Uterus (tissue), 4 donors: ENCODE measurements around the gene ZNF608. TPM values are rescaled to one million over a fixed set of nuclear protein-coding genes. Genes with fewer than 3 reads are reported as not detected.

ENCODE experiments used
- DNase-seq, 2 donors: peaks; one replicate each; pipeline ENCODE4 v3.0.0-alpha.2; 2019 to 2020
- H3K27ac ChIP-seq, 2 donors: fragments of 200-600 bp; sonication (generic); 1 replicate in 1 of 2; 2 replicates in 1 of 2; pipeline ENCODE4 v1.5.1; 2016 to 2018
- H3K27me3 ChIP-seq, 2 donors: fragments of 200-600 bp; sonication (generic); one replicate each; pipeline ENCODE4 v1.5.1; 2018 to 2019; ENCODE audit warnings: control low read depth in 1 of 2
- H3K36me3 ChIP-seq, 2 donors: fragments of 200-600 bp; sonication (generic); one replicate each; pipeline ENCODE4 v1.5.1; 2019; ENCODE audit warnings: control low read depth in 1 of 2
- H3K4me1 ChIP-seq, 2 donors: fragments of 200-600 bp; sonication (generic); one replicate each; pipeline ENCODE4 v1.5.1; 2018 to 2019; ENCODE audit warnings: control low read depth in 1 of 2
- H3K4me3 ChIP-seq, 2 donors: fragments of 200-600 bp; sonication (generic); 1 replicate in 1 of 2; 2 replicates in 1 of 2; pipeline ENCODE4 v1.5.1; 2018 to 2019; ENCODE audit warnings: mild to moderate bottlenecking in 1 of 2
- H3K9me3 ChIP-seq, 2 donors: fragments of 200-600 bp; sonication (generic); one replicate each; pipeline ENCODE4 v1.5.1; 2019; ENCODE audit warnings: control low read depth in 1 of 2
- POLR2A ChIP-seq, 2 donors: fragments of 450-650 bp; IDR thresholded peaks; one replicate each; pipeline ENCODE4 v1.6.1; 2016; ENCODE audit warnings: antibody characterized with exemption in 2 of 2, mild to moderate bottlenecking in 1 of 2, moderate library complexity in 1 of 2
- intact Hi-C: fragments of 100-400 bp; cut with DNase I; formaldehyde crosslinking; loops from one replicate; pipeline ENCODE4 v1.15.1; 2023; ENCODE audit warnings: low total_unique reads
- total RNA-seq, 4 donors: library from RNA; depleted of rRNA in 3 of 4; stranded (reverse); fragments of >200 nt in 3 of 4; gene quantifications; one replicate each; pipeline versions ENCODE4 v1.1.0 to v1.2.4, GENCODE V29; 2014 to 2023
- TF ChIP-seq, protein P1 (sequence below), 4 experiments: fragments of 200-600 bp in 2 of 4; fragments of 450-650 bp in 2 of 4; sonication (generic) in 2 of 4; IDR thresholded peaks; one replicate each; pipeline ENCODE4 v1.5.1; 2016 to 2019; ENCODE audit warnings: antibody characterized with exemption in 4 of 4, mild to moderate bottlenecking in 2 of 4, moderate library complexity in 1 of 4
- donor health status: DM: yes; HTN: yes; CAD: no.

ZNF608 gene
- total RNA-seq, 4 donors from 2014 or later, result 11.1 to 1,086 (median 59.0) TPM

DNA sequence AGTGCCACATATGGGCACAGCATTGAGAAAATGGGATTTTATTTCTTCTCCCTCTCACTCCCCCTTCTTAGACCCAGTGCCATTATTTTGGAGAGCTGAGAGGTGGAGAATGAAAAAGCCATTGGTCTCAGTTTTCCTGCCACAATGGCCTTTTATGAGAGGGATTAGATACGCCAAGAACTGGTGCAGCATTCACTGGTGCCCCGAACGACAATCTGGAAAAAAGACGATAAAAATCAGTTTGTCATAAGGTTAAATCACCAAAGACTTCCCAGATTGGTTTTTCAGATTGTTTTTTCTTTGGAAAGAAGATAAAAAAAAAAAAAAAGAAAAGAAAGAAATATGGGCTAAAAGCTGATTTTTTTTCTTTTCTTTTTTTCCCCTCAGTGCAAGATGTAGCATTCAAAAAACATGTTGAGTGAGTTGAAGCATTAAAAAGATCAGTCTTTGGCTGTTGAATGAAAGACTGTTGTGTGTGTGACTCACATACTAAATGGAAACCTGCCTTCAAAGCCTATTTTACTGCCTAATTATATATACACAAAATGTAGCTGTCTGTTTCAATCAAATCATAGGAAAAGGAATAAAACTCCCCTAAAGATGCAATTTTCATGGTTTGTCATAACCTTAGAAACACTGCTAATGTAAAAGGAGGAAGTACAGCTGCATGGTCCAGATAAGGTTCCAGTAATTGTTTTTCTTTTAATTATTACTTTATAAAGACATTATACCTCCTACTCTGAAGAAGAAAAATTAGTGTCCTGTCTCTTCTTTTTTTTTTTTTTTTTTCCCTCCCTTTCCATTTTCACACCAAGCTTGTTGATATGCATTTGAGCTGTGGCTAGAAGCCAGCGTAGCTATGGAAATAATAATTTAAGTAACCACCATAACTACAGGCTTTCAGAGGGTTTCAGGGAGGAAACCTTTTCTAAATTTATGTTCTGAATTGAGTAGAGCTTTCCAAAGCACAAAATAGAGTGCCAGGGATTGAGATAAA lies 27.2 kb upstream of the ZNF608 start:
- Histone ChIP-seq H3K4me1 (no peaks in the 10 kb centered on the region), H3K27ac (no peak overlapping the region)
- TF ChIP-seq POLR2A (IDR thresholded peaks at IDR 0.05), result no peak

DNA sequence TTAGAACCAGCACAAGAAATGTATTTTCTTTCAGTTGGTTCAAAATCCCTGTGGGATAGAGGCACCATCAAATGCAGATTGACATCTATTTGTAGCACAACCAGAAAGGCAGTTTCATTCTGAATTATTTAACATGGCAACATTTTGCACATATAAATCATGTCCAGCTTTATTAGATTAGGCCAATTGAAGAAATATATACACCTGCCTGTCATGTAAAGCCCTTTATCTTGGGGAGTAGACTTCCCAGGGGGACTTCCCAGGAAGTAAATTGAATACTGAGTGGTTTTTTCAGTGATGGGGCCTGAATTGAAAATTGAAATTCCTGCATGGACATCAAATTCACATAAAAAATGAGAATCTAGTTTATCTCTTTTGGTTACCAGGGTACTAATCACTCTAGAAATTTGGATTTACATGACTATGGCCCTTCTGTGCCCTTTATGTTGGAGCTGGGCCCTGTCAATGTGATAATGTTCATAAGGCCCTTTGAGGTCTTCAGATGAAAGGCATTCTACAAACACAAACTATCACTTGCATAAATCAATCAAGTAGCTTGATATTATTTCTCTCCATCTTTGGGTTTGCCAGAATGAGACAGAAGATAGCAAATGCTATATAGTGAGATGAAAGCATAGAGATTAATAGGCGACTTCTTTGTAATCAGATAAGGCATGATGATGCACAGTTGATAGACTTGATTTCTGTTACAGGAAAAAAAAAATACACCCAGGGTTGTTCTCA lies 26.2 kb upstream of the ZNF608 start:
- H3K27ac ChIP-seq, result no peak overlapping the region
- intact Hi-C loops, result no loop called here
- H3K4me3 ChIP-seq, result no peak overlapping the region
- no peaks in the 10 kb centered on the region for H3K4me1 ChIP-seq
- no peak for DNase-seq
- no peaks in the 10 kb centered on the region for H3K27me3 ChIP-seq
- no peak for TF ChIP-seq POLR2A (IDR thresholded peaks at IDR 0.05)
- TF ChIP-seq, protein P1, sequence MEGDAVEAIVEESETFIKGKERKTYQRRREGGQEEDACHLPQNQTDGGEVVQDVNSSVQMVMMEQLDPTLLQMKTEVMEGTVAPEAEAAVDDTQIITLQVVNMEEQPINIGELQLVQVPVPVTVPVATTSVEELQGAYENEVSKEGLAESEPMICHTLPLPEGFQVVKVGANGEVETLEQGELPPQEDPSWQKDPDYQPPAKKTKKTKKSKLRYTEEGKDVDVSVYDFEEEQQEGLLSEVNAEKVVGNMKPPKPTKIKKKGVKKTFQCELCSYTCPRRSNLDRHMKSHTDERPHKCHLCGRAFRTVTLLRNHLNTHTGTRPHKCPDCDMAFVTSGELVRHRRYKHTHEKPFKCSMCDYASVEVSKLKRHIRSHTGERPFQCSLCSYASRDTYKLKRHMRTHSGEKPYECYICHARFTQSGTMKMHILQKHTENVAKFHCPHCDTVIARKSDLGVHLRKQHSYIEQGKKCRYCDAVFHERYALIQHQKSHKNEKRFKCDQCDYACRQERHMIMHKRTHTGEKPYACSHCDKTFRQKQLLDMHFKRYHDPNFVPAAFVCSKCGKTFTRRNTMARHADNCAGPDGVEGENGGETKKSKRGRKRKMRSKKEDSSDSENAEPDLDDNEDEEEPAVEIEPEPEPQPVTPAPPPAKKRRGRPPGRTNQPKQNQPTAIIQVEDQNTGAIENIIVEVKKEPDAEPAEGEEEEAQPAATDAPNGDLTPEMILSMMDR (IDR thresholded peaks at IDR 0.05), result no peak
- H3K9me3 ChIP-seq, result no peaks in the 10 kb centered on the region
- no peaks in the 10 kb centered on the region for H3K36me3 ChIP-seq

More for the DNA sequence above, 27.2 kb upstream of the ZNF608 start:
- no peak overlapping the region for H3K4me3 ChIP-seq
- intact Hi-C loops, result no loop called here
- no peaks in the 10 kb centered on the region for H3K36me3 ChIP-seq
- no peaks in the 10 kb centered on the region for H3K9me3 ChIP-seq
- DNase-seq, result no peak
- no peaks in the 10 kb centered on the region for H3K27me3 ChIP-seq

DNA sequence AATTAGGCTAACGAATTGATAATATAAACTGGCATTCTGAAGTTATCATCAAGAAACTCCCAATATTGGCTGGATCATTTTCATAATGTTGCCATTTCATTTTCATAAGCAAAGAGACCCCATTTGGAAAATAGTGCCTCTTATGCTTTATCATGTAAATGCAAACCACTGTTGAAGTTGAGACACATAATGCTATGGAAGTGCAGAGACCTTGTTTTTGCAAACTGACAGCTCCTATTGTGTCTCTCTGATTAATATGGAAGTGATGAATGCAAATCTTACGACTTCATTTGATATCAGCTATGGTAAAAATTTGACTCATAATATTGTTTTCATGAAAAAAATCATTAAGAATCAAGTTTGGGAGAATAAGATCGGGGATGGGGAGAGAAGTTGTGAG lies 25.3 kb upstream of the ZNF608 start:
- Histone ChIP-seq H3K27ac (no peak overlapping the region), H3K4me1 (no peaks in the 10 kb centered on the region), H3K4me3 (no peak overlapping the region), H3K36me3 (no peaks in the 10 kb centered on the region), H3K9me3 (no peaks in the 10 kb centered on the region), H3K27me3 (no peaks in the 10 kb centered on the region)
- intact Hi-C loops, result no loop called here
- no peak for TF ChIP-seq POLR2A (IDR thresholded peaks at IDR 0.05)
- TF ChIP-seq, protein P1 (IDR thresholded peaks at IDR 0.05), result no peak
- DNase-seq, result no peak

DNA sequence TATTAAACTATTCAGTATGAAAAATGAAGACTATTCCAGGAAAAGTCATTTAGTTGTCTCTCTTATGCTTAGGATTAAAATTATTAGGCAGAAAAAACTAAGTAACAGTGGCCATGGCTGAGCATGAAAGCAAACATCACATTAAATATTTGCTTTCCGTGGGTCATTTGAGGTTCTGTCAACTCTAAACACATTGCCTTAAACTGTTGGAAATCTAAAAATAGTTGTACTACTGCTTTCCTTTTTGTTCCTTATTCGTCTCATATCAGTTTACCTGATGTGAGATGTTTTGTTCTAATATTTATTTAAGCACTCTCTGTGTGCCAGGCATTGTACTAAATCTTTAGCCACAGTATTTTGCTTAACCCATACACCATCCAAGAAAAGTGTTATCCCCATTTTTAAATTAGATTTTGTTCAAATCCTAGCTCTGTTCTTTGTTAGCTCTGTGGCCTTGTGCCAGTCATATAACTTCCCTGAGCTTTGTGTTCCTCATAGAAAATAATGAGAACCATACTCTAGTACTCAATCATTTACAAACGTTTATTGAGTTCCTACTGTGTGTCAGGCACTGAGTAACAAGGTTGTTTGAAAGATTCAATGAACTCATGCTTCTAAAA lies 18.7 kb upstream of the ZNF608 start:
- no peak for TF ChIP-seq POLR2A (IDR thresholded peaks at IDR 0.05)
- TF ChIP-seq, protein P1 (IDR thresholded peaks at IDR 0.05), result no peak
- intact Hi-C loops, result no loop called here
- H3K36me3 ChIP-seq, result no peaks in the 10 kb centered on the region
- DNase-seq, result no peak
- H3K9me3 ChIP-seq, result no peaks in the 10 kb centered on the region
- H3K27ac ChIP-seq, result no peak overlapping the region
- no peaks in the 10 kb centered on the region for H3K27me3 ChIP-seq
- H3K4me3 ChIP-seq, result no peak overlapping the region
- no peaks in the 10 kb centered on the region for H3K4me1 ChIP-seq

DNA sequence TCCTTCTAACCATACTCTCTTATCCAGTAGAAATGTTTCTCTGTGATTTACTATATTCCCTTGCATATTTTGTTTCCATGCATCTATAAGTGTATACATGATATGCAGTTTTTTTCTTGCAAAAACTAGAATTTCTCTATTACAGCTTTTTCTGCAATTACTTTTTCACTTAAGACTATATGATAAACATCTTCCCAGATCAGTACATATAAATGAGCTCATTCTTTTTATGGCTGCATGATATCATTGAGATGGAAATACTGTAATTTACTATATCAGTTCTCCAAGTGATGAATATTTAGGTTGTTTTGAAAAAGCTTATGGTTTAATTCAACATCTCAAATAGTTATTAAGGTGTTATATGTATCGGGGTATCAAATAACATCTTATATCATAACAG lies 18.1 kb upstream of the ZNF608 start:
- intact Hi-C loops, result no loop called here
- H3K27me3 ChIP-seq, result no peaks in the 10 kb centered on the region
- no peak overlapping the region for H3K27ac ChIP-seq
- no peaks in the 10 kb centered on the region for H3K9me3 ChIP-seq
- H3K36me3 ChIP-seq, result no peaks in the 10 kb centered on the region
- no peak for TF ChIP-seq POLR2A (IDR thresholded peaks at IDR 0.05)
- TF ChIP-seq, protein P1 (IDR thresholded peaks at IDR 0.05), result no peak
- DNase-seq, result no peak
- H3K4me1 ChIP-seq, result no peaks in the 10 kb centered on the region
- no peak overlapping the region for H3K4me3 ChIP-seq
